GM18519 (cell line): ENCODE measurements around the gene EXOC3.
"Not testable (repeated sequence)": the region's sequence is repeated elsewhere in the genome, so short reads cannot be mapped to it uniquely, and the experiment has no call there.

Source experiments
- ATAC-seq: cut with Tn5 transposase; IDR thresholded peaks from one replicate; pipeline ENCODE4 v1.9.1; 2021; ENCODE audit warnings: mild to moderate bottlenecking, moderate library complexity; ENCODE audit not compliant: unreplicated experiment, low FRiP score

EXOC3 gene

DNA sequence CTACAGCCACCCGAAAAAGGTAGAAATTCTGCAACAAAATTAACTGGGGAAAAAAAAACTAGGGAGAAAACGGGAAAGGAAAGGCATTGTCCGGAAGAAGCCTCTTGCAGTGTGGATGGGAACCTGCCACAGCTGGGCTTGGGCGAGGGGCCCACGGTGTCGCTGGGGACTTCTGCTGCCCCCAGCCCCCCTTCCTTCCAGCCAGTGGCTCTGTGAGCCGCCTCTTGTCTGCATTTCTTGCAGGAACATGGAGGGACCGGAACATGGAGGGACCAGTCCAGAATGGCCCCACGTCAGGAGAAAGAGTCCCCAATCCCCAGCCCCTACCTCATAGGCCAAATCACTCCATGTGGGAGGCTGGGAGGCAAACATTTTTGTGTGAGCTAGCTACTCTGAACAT is 36.9 kb upstream of the EXOC3 start:
- ATAC-seq, result no peak

DNA sequence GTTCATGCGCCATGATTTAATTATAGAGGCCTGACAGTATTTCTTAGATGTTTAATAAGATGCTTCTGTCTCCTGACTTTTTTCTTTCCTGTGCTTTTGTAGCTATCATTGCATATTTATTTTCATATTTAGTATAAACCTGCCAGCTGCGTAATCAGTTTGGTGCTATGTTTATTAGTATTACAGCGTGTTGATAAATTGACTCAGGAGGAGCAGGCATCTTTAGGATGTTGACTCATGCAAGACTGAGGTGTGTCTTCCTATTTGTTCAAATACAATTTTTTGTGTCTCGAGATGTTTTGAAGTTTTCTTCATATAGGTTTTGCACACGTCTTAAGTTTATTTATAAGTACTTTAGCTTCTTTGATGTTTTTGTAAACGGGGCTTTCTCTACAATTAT is 35.9 kb upstream of the EXOC3 start:
- ATAC-seq, result no peak

DNA sequence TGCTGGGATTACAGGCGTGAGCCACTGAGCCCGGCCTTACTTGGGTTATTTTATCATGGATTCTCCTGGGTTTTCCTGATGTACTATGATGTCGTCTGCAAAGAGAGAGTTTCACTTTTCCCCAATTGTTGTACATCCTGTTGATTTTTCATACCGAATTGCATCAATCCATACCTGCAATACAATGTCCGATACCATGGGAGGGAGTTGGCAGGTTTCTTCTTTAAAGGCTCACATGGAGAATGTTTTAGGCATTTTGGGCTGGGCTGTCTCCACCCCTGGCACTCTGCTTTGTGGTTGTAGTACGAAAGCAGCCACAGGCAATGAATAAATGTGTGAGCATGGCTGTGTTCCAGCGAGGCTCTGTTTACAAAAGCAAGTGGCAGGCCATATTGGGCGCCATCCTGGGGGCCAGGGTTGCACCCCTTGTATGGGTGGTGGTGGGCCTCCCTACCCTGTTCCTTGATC is 35.1 kb upstream of the EXOC3 start:
- no peak for ATAC-seq

DNA sequence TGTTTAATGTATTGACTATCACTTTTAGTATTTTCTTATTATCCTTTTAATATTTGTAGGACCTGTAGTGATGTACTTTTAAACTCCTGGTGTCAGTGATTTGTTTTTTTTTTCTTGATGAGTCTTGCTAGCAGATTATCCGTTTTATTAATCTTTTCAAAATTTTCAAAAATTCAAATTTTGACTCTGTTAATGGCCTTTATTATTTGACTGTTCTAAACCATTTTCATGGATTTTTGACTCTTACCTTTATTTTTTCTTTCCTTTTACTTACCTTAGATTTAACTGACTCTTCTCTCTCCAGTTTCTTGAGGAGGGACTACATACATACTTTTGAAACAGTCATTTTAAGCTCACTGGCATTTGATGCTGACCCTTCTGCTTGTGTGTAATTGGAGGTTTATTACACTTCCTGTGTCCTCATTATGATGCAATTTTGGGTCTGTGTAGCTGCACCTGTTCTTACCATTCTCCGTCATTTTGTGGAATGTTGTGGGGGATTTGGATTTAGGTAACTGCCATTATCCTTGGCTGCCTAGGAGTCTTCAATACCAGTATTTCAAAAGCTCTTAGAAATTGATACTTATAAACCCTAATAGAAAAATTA is 32.0 kb upstream of the EXOC3 start:
- no peak for ATAC-seq

DNA sequence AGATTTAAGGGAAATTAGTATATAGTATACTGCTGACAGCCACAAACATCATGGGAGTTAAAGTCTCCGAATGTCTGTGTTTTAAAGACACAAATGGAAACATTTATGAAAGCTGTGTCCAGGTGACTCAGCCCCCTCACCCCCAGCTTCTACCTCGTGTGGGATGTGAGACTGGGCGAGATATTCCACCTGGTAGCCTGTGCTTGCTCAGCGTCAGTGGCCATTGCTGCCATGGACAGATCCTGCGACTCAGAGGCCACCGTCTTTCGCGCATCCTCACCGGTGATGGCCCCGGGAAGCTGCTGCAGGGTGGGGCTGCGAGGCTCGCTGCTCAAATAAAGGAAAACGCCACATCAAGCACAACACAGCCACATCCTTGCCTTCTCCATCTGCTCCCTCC is 31.2 kb upstream of the EXOC3 start:
- ATAC-seq, result no peak

DNA sequence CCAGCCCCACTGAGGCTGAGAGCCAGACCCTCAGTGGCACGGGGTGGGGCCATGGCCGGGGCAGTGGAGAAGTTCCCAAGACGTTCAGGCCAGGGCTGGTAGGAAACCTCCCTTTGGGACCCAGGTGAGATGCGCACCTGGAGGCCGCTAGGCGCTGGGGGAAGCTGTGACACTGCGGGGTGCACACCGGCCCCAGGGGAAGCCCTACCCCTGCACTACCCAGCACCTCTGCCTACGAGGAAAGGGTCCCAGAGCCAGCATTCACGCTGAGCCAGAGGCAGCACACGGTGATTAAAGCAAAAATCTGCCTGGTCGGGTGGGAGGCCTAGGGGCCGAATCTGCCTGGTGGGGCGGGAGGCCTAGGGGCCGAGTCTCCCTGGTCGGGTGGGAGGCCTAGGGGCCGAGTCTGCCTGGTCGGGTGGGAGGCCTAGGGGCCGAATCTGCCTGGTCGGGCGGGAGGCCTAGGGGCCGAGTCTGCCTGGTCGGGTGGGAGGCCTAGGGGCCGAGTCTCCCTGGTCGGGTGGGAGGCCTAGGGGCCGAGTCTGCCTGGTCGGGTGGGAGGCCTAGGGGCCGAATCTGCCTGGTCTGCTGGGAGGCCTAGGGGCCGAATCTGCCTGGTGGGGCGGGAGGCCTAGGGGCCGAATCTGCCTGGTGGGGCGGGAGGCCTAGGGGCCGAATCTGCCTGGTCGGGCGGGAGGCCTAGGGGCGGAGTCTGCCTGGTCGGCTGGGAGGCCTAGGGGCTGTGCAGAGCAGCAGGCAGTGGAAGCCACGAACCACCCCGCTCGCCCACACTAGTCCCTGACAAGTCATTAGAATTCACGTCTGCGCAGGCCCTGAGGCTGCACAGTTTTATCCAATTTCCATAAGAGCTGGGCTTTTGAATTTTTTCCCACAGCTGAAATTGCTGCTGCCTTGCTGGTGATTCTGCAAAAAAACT is 27.7 kb upstream of the EXOC3 start:
- not testable (repeated sequence) for ATAC-seq

DNA sequence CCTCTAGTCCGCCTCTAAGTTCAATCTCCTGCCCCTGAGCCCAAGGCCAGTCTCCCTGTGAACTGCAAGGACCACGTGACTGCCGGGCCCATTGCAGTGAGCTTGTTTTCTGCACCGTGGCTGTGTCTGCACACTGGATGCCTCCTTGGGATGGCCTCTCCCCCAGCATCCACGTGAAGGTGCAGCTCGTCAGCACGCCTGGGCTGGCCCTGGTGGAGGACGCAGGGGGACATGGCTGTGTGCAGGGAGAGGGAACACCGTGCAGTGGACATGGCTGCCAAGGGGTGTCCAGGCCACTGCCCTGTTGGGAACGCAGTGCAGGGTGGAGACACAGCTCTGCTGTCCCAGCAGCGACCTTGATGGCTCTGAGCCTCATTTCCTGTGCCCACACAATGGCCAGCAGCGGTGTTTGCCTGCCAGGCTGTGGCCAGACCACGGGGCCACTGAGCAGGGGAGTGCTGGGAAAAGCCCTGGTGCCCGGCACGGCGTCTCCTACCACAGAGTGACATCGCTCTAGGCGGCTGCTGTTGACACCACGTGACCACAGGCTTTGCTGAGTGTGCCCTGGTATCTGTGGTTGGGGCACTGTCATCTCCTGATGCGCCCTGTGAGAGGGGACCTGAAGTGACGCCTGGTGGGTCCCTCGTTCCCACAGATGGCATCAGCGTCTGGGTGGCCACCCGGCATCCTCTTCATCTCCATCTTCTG is 26.9 kb upstream of the EXOC3 start:
- no peak for ATAC-seq

DNA sequence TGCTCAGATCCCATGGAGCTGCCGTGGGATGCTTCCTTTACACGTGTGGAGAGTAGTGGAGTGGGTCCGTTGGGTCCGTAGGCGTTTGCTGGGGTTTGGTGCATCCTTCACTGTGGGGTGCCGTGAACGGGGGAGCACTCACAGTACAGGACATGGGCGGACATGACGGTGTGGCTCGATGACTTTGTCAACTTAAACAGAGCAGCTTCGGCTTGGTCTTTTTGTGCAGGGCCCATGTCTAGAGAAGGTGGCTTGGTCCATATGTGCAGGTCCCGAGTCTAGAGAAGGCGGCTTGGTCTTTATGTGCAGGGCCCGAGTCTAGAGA is 26.4 kb upstream of the EXOC3 start:
- ATAC-seq, result no peak

DNA sequence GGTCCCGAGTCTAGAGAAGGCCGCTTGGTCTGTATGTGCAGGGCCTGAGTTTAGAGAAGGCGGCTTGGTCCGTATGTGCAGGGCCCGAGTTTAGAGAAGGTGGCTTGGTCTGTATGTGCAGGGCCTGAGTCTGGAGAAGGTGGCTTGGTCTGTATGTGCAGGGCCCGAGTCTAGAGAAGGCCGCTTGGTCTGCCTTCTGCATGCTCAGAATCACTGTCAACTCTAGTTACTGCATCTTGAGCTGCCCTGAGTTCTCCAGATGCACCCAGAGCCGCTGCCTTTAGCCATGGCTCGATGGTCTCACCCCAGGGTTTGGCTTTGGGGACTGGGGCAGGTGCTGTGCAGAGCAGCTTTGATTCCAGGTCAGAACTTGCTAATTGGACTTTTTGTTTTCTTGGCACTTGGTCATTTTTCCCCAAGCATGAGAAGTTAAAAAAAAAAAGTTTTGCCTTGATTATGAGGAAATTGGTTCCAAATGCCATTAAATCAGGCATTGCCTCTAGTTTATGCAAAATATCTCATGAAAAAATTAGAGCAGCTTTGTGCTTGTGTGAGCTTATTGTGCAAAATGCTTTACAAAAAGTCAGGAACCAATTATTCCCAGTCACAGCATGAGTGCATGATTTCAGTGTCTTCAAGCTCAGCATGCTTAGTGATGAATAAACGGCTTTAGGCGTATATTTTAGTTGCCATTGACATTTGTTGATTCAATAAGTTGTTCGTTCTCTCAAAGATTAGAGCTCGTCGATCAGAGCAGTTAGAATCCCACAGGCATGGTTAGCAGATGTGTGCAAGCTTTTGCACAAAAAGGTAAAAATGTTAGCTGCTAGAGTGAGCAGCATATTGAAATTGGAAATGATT is 25.4 kb upstream of the EXOC3 start:
- ATAC-seq, result no peak

DNA sequence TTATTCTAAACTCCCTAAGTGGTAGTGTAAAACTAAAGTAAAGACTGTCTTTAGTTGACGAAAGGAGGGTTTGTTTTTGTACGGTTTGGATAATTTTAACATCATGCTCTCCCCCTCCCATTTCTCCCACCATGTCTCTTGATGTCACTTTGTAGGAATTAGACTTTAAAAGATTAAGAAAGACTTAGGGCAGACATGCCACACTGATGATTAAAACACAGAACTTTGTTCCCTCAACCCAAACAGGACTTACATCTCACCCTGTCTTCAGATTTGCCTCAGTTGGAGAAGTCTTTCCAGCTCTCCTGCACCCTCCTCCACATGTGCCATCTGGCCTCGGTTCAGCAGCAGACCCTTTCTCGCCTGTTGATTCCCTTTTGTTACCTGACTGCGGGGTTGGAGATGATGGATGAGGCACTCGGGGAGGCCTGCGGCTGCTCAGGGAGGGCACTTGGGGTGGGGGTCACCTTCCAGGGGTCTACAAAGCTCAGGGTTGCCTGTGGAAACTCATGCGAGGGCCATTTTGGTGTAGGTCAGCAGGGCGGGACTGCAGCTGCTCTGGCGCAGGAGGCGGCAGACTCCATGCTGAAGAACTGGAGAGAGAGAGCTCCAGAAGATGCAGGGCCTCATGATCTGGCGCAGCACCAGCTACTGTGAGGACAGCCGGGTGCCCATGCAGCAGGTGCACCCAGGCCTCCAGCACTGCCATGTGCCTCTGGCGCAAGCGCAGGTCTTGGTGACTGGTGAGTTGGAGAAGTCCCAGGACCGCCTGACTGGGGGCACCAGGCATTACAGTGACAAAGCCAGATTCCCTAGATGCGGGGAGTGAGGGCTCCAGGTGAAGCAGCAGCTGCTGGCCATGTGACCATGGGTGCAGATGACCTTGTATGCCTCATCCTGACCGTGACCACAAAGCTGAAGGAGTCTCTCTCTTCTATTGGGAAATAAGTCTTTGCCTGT is 24.5 kb upstream of the EXOC3 start:
- no peak for ATAC-seq

DNA sequence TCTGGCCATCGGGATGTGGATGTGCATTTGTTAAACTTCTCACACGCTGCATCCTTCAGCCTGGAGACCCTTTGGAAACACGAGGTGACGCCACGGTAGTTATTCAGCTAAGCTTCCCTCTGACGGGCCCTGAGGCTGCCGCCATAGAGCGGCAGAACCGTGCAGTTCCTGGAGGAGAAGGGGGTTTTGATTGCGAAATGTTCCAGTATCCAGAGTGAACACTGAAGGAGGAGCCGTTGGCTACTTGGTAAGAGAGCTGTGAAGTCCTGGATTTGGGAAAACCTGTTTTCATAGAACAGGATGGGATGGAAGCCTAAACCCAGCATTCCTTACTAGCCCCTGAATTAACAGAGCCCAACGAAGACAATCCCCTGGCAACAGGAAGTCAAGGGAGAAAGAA is 23.0 kb upstream of the EXOC3 start:
- ATAC-seq, result no peak

DNA sequence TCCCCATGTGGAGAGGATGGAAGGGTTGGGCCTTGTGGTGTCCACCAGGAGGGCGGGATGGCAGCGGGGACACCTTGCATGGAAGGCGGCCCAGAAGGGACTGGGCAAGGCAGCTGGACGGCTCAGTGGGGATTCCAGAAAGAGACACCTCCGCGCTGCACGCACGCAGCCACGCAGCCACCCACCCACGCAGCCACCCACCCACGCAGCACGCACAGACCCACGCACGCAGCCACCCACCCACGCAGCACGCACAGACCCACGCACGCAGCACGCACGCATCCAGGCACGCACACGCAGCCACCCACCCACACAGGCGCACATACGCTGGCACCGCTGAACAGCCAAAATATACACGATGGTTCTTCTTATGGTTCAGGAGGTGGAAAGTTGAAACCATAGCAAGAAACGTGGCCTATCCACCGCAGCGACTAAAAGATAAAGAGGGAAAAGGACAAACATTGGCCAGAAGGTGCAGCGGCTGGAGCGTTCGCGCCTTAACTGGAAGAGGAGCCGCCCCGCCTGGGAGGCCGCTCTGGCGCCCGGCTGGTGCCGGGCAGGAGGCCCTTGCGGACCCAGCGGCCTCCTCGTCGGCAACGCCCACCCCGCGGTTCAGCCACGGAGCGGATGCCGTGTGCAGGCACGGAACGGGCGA is 22.2 kb upstream of the EXOC3 start:
- ATAC-seq, result no peak

DNA sequence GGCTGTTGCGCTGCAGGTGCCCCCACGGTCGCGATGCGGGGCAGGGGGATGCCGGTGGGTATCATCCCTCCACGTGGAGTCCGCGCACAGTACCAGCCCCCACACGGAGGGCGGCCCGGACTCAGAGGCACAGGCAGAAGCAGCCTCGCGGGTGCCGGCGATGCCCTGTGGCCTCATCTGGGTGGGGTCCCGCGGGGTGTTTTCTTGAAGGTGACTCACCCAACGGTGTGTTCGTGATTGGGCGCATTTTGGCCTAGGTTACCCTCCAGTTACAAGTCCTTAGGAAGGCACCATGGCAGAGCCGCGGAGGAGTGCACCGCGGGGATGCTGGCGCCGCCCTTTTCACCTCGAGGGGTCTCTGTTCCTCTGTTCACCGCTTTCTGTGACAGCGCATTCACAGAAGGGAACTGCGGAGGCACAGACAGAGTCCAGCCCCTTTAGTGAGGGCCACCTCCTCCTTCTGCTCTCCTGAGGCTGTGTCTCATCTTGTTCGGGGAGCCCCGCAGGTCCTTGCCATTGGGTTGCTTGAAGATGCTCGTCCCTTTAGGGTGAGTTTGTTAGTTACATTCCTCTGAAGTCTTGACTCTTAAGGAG is 21.6 kb upstream of the EXOC3 start:
- no peak for ATAC-seq

DNA sequence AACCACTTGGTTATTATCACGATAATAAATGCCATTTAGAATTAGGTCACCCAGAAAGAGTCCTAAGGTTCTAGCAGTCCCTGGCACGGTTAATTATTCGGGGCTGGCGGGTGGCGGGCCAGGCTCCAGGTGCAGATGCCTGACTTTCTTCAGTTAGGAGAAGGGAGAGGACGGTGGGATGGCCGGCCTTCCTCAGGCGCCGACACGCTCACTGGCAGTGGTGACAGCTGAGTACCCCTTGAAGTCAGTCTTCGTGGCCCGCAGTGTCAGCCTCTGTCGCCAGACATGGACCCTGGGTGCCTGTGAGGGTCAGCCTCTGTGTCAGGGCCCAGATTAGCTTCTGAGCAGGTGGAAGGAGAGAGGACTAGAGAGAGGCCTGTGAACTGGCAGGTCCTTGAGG is 21.1 kb upstream of the EXOC3 start:
- ATAC-seq, result no peak

DNA sequence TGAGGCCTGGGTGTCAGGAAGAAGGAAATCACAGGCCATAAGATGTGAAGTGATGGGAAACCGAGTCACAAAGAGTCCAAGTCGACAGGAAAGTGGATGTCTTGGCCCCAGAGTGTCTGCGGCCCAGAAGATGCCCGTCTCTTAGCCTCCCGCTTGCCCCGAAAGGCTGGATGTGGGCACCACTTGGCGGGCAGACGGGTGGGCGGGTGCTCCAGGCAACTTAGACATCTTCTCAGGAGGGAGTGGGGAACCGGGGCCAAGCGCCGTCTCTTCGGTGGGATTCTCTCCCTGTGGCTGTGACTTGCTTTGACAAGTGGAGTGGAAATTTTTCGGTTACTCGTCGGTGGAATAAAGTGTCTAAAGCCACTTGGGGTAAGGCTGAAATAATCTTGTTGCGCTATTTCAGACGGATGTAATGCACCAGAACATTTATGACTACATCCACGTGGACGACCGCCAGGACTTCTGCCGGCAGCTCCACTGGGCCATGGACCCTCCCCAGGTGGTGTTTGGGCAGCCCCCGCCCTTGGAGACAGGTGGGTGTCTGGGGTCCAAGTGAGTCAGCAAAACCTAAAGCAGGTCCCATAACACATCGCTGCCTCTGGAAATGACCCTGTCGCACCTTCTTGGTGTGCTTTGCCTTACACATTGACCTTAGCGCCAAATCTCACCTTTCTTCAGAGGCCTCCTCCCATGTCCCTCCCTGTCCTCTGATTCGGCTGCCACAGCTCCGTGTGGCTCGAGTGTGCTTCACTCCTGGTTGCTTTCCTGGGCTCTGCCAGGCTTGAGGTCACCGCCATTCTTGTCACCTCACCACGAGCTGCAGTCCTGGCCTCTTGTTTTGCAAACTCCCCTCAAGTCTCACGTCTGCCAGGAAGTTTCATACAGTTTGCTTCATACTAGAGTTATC is 20.4 kb upstream of the EXOC3 start:
- ATAC-seq, result no peak

DNA sequence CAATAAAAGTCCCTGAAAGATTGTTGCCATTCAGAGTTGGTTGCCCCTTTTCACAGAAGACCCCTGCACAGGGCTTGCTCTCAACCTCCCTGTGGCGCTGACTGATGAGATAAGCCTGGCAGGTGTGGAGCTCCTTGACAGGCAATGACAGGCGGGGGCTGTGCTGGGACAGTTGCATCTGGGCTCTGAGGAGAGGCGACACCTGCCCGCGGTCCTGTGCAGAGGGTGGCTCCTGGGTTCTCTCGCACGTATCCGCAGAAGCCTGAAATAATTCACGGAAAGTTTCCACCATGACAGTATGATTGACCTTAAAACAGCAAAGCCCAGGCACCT is 19.8 kb upstream of the EXOC3 start:
- ATAC-seq, result no peak

DNA sequence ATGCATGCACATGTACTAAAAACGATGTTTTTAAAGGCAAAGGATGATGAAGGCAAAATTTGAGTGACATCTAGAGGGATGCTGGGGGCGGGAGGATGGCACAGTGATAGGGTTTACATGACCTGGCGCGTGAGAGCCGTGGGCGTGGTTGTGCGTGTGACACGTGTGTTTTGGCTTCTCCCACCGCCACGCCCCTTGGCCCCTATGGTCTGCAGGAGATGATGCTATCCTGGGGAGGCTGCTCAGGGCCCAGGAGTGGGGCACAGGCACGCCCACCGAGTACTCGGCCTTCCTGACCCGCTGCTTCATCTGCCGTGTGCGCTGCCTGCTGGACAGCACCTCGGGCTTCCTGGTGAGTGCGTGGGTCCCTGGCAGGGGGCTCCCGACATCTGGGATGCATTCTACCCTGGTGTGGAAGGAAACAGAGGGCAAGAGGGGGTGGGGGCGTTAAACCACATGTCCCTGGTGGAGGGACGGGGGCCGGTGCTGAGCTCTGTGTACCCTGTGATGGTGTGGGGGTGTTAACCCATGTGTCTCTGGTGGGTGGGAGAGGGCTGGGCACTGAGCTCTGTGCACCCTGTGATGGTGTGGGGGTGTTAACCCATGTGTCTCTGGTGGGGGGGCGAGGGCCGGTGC is 19.2 kb upstream of the EXOC3 start:
- no peak for ATAC-seq
